Keratinocyte (primary cell): Measurements from ENCODE around the gene NUAK2. TPM values are rescaled to one million over a fixed set of nuclear protein-coding genes. Genes with fewer than 3 reads are reported as not detected.

Experiments
- DNase-seq: peaks from one replicate; pipeline ENCODE4 v3.0.0-alpha.2; 2011; ENCODE audit warnings: low read depth, missing footprints, low spot score
- FAIRE-seq: peaks from 2 replicates; lab custom pipeline; 2011; peaks lifted over from hg19 to GRCh38; lab: Jason Lieb, UNC
- H2AFZ ChIP-seq: 2 replicates; pipeline ENCODE4 v1.6.0; 2012; ENCODE audit warnings: low read length, control low read depth, inconsistent platforms; ENCODE audit not compliant: control insufficient read depth
- H3K27ac ChIP-seq: 2 replicates; pipeline ENCODE4 v1.5.1; 2011; ENCODE audit warnings: low read length; ENCODE audit not compliant: control insufficient read depth, insufficient read depth
- H3K27me3 ChIP-seq: 3 replicates; pipeline ENCODE4 v1.6.0; 2011; ENCODE audit warnings: low read length; ENCODE audit not compliant: control insufficient read depth, insufficient read depth; ENCODE audit errors: extremely low read depth
- H3K36me3 ChIP-seq, 2 experiments: 2 replicates in 1 of 2; 3 replicates in 1 of 2; pipeline ENCODE4 v1.5.1; 2011; ENCODE audit warnings: low read length in 2 of 2, mild to moderate bottlenecking in 1 of 2; ENCODE audit not compliant: control insufficient read depth in 2 of 2, insufficient read depth in 2 of 2; ENCODE audit errors: extremely low read depth in 1 of 2
- H3K4me1 ChIP-seq: 3 replicates; pipeline ENCODE4 v1.5.1; 2011; ENCODE audit warnings: low read length; ENCODE audit not compliant: control insufficient read depth, insufficient read depth; ENCODE audit errors: extremely low read depth
- H3K4me2 ChIP-seq: 3 replicates; pipeline ENCODE4 v1.6.0; 2011; ENCODE audit warnings: low read depth, low read length; ENCODE audit not compliant: control insufficient read depth, insufficient read depth; ENCODE audit errors: extremely low read depth
- H3K4me3 ChIP-seq, 3 experiments: fragments of 200-600 bp in 1 of 3; sonication (generic) in 1 of 3; 2 replicates in 2 of 3; 3 replicates in 1 of 3; pipeline ENCODE4 v1.5.1; 2011 to 2016; ENCODE audit warnings: low read length in 3 of 3, mild to moderate bottlenecking in 3 of 3, control low read depth in 2 of 3, inconsistent platforms in 1 of 3, low read depth in 1 of 3, mixed read lengths in 1 of 3, mixed run types in 1 of 3, moderate library complexity in 1 of 3; ENCODE audit not compliant: control insufficient read depth in 2 of 3, insufficient read depth in 2 of 3; ENCODE audit errors: extremely low read depth in 1 of 3
- H3K79me2 ChIP-seq: 2 replicates; pipeline ENCODE4 v1.6.0; 2012; ENCODE audit warnings: low read length; ENCODE audit not compliant: control insufficient read depth, insufficient read depth
- H3K9ac ChIP-seq: 3 replicates; pipeline ENCODE4 v1.6.0; 2011; ENCODE audit warnings: low read length; ENCODE audit not compliant: control insufficient read depth, insufficient read depth; ENCODE audit errors: extremely low read depth
- H3K9me1 ChIP-seq: 3 replicates; pipeline ENCODE4 v1.6.0; 2011; ENCODE audit warnings: low read length; ENCODE audit not compliant: control insufficient read depth, insufficient read depth; ENCODE audit errors: extremely low read depth
- H3K9me3 ChIP-seq: 2 replicates; pipeline ENCODE4 v1.5.1; 2012; ENCODE audit warnings: low read depth, low read length; ENCODE audit not compliant: control insufficient read depth
- H4K20me1 ChIP-seq: 3 replicates; pipeline ENCODE4 v1.6.0; 2011; ENCODE audit warnings: low read length; ENCODE audit not compliant: control insufficient read depth, insufficient read depth; ENCODE audit errors: extremely low read depth
- CTCF ChIP-seq, 3 experiments: IDR thresholded peaks in 1 of 3; conservative IDR thresholded peaks in 1 of 3; optimal IDR thresholded peaks in 1 of 3; 2 replicates in 2 of 3; 3 replicates in 1 of 3; pipeline versions ENCODE3 to v1.5.1; 2011; ENCODE audit warnings: low read length in 3 of 3, mild to moderate bottlenecking in 3 of 3, moderate library complexity in 2 of 3, control low read depth in 1 of 3, inconsistent platforms in 1 of 3; ENCODE audit not compliant: insufficient read depth in 2 of 3; ENCODE audit errors: extremely low read depth in 1 of 3
- EZH2 ChIP-seq: IDR thresholded peaks from one replicate; pipeline ENCODE4 v1.6.1; 2012; ENCODE audit warnings: inconsistent platforms, mild to moderate bottlenecking, low read length, moderate library complexity
- dilution Hi-C: fragments of 300-500 bp; cut with MboI; formaldehyde crosslinking; loops from one replicate; pipeline ENCODE4 v1.7.0; 2020; ENCODE audit warnings: low sequenced_read_pairs; ENCODE audit not compliant: extremely low pct_ligation_motif_present
- polyA plus RNA-seq, 5 experiments: library from polyadenylated mRNA; depleted of rRNA in 3 of 5; stranded (reverse) in 3 of 5; stranded (forward) in 1 of 5; unstranded in 1 of 5; fragments of >200 nt; gene quantifications; 1 replicate in 1 of 5; 2 replicates in 3 of 5; 3 replicates in 1 of 5; pipeline versions ENCODE4 v1.2.1 to v1.2.3, GENCODE V29; 2011 to 2012; ENCODE audit warnings: missing spikeins in 2 of 5, low read depth in 1 of 5, low replicate concordance in 1 of 5

The NUAK2 gene
- polyA plus RNA-seq, 1 donor (not counting 4 experiments of a cell fraction or from before 2014, with no cell fraction given): 3.9 TPM

- Histone ChIP-seq H3K4me1 (peaks cover 20% of the 10 kb centered on the region), H3K79me2 (no peaks in the 10 kb centered on the region), H3K4me3 (no peak overlapping the region), H3K27ac (no peak overlapping the region), H3K27me3 (peaks cover 4% of the 10 kb centered on the region), H3K36me3 (no peaks in the 10 kb centered on the region), H3K9me1 (no peaks in the 10 kb centered on the region), H3K9ac (no peak overlapping the region), H4K20me1 (no peaks in the 10 kb centered on the region), H2AFZ (no peak overlapping the region), H3K4me2 (no peak overlapping the region), H3K9me3 (no peaks in the 10 kb centered on the region)
- TF ChIP-seq CTCF (optimal IDR thresholded peaks at IDR 0.05 in 1 of 3, IDR thresholded peaks at IDR 0.05 in 1 of 3, conservative IDR thresholded peaks at IDR 0.05 in 1 of 3; ENCODE audit: extremely low read depth in 1 of 3, insufficient read depth in 2 of 3, low read length in 3 of 3) (peak; percentile 8 to 18 (median 12)), EZH2 (no peak)
- no peak for DNase-seq
- dilution Hi-C loops: no loop called here
- no peak for FAIRE-seq
Observed at GRCh38 chr1:205271277-205271676, 50.3 kb downstream of the NUAK2 start.

GRCh38 chr1:205270764-205271163, 50.8 kb downstream of the NUAK2 start:
- H3K4me1 ChIP-seq: peaks cover 15% of the 10 kb centered on the region
- FAIRE-seq: no peak
- no peak overlapping the region for H2AFZ ChIP-seq
- H3K79me2 ChIP-seq: no peaks in the 10 kb centered on the region
- H3K9me1 ChIP-seq: no peaks in the 10 kb centered on the region
- H3K27me3 ChIP-seq: peaks cover 4% of the 10 kb centered on the region
- no peaks in the 10 kb centered on the region for H3K36me3 ChIP-seq
- no peak for TF ChIP-seq EZH2
- TF ChIP-seq CTCF (optimal IDR thresholded peaks at IDR 0.05 in 1 of 3, IDR thresholded peaks at IDR 0.05 in 1 of 3, conservative IDR thresholded peaks at IDR 0.05 in 1 of 3; ENCODE audit: extremely low read depth in 1 of 3, insufficient read depth in 2 of 3, low read length in 3 of 3): no peak
- no peaks in the 10 kb centered on the region for H4K20me1 ChIP-seq
- no peak overlapping the region for H3K9ac ChIP-seq
- H3K9me3 ChIP-seq: no peaks in the 10 kb centered on the region
- DNase-seq: no peak
- H3K27ac ChIP-seq: no peak overlapping the region
- dilution Hi-C loops: no loop called here
- H3K4me2 ChIP-seq: no peak overlapping the region
- H3K4me3 ChIP-seq: no peak overlapping the region
